ENCODE measurements around the gene MXRA5.

GRCh38 chrX:3379111-3379510 is 32.7 kb upstream of the MXRA5 start:
- TF ChIP-seq TAF1 (IDR thresholded peaks at IDR 0.05; ENCODE audit: low read depth, low read length) (no peak), JUN (IDR thresholded peaks at IDR 0.05; ENCODE audit: low read depth, low read length) (no peak), CTCF (IDR thresholded peaks at IDR 0.05; ENCODE audit: control extremely low read depth in 1 of 3, insufficient read depth in 1 of 3, low read depth in 1 of 3, low read length in 3 of 3) (no peak), JUND (IDR thresholded peaks at IDR 0.05; ENCODE audit: low read length) (no peak), KDM1A (IDR thresholded peaks at IDR 0.05; ENCODE audit: borderline replicate concordance, low read length) (no peak), SUZ12 (IDR thresholded peaks at IDR 0.05; ENCODE audit: low read length) (no peak)
